HG03280 (cell line): Measurements from ENCODE around the gene PIWIL4.
"Not testable (repeated sequence)": the region's sequence is repeated elsewhere in the genome, so short reads cannot be mapped to it uniquely, and the experiment has no call there.

Source experiments
- ATAC-seq: cut with Tn5 transposase; IDR thresholded peaks from one replicate; pipeline ENCODE4 v1.9.1; 2021; ENCODE audit warnings: mild to moderate bottlenecking, moderate library complexity; ENCODE audit not compliant: unreplicated experiment

The PIWIL4 gene

GRCh38 chr11:94635072-94635471, 67.9 kb downstream of the PIWIL4 start:
- ATAC-seq = no peak

GRCh38 chr11:94636388-94636949, 69.3 kb downstream of the PIWIL4 start:
- ATAC-seq = no peak

- no peak for ATAC-seq
Observed at GRCh38 chr11:94638301-94638901, 71.2 kb downstream of the PIWIL4 start.

GRCh38 chr11:94638902-94639373, 71.8 kb downstream of the PIWIL4 start:
- no peak for ATAC-seq

- ATAC-seq = no peak
Observed at GRCh38 chr11:94639901-94640721, 72.9 kb downstream of the PIWIL4 start.

- no peak for ATAC-seq
Observed at GRCh38 chr11:94641167-94641761, 74.1 kb downstream of the PIWIL4 start.

GRCh38 chr11:94643186-94643585, 76.0 kb downstream of the PIWIL4 start:
- ATAC-seq = not testable (repeated sequence)

- ATAC-seq = no peak
Observed at GRCh38 chr11:94647926-94648325, 80.8 kb downstream of the PIWIL4 start.

- no peak for ATAC-seq
Observed at GRCh38 chr11:94648789-94649188, 81.6 kb downstream of the PIWIL4 start.

- no peak for ATAC-seq
Observed at GRCh38 chr11:94649254-94649653, 82.1 kb downstream of the PIWIL4 start.

- ATAC-seq = no peak
Observed at GRCh38 chr11:94649964-94650623, 82.9 kb downstream of the PIWIL4 start.

- no peak for ATAC-seq
Observed at GRCh38 chr11:94650756-94651155, 83.6 kb downstream of the PIWIL4 start.

GRCh38 chr11:94652735-94653284, 85.6 kb downstream of the PIWIL4 start:
- no peak for ATAC-seq

- ATAC-seq = no peak
Observed at GRCh38 chr11:94653561-94653960, 86.4 kb downstream of the PIWIL4 start.

- no peak for ATAC-seq
Observed at GRCh38 chr11:94654201-94654600, 87.0 kb downstream of the PIWIL4 start.

- ATAC-seq = no peak
Observed at GRCh38 chr11:94655291-94655690, 88.1 kb downstream of the PIWIL4 start.

GRCh38 chr11:94655956-94656355, 88.8 kb downstream of the PIWIL4 start:
- ATAC-seq = no peak

- ATAC-seq = no peak
Observed at GRCh38 chr11:94656968-94657367, 89.8 kb downstream of the PIWIL4 start.

GRCh38 chr11:94657629-94658028, 90.5 kb downstream of the PIWIL4 start:
- ATAC-seq = no peak

GRCh38 chr11:94658386-94658785, 91.2 kb downstream of the PIWIL4 start:
- ATAC-seq = no peak

GRCh38 chr11:94658888-94659287, 91.7 kb downstream of the PIWIL4 start:
- ATAC-seq = no peak
